Measurements from ENCODE around the gene PAQR9. TPM values are rescaled to one million over a fixed set of nuclear protein-coding genes. Genes with fewer than 3 reads are reported as not detected.
A peak's percentile ranks its signal among the peaks of the same experiment; 100 is the strongest.

Gene PAQR9
- total RNA-seq, 1 experiment from 2014 or later = 0.12 TPM

DNA sequence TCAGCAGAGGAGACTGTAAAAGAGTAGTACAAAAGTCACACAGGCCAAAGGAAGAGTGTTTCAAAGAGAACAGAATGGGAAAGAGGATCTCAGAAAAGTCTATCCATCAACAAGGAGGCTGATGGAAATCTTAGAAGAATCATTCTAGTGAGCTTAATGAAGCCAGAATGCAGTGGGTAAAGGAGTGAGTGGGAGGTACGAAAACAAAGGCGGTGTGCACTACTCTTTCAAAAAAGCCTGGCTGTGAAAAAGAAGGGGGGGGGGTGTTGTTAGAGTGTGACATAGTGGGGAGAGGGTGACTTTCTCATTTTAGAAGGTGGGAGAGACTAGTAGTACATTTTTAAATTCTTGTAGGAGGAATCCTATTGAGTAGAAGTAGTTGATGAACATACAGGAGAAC, 11.7 kb downstream of the PAQR9 start:
- DNase-seq (ENCODE audit: low read depth) = no peak

DNA sequence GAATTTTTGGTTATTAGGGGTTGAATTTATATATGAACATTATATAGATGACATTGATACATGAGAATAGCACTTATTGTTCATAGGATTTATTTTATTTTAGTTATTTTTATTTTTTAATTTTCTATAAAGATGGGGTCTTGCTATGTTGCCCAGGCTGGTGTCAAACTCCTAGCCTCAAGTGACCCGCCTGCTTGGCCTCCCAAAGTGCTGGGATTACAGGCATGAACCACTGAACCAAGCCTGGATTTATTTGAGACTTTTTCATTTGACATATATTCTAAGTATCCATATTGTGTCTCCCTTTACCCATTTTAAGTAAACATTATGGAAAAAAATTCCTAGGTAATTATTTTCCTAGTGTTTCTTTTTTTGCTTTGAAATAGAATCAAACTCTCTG, 12.5 kb downstream of the PAQR9 start:
- no peak for DNase-seq (ENCODE audit: low read depth)

DNA sequence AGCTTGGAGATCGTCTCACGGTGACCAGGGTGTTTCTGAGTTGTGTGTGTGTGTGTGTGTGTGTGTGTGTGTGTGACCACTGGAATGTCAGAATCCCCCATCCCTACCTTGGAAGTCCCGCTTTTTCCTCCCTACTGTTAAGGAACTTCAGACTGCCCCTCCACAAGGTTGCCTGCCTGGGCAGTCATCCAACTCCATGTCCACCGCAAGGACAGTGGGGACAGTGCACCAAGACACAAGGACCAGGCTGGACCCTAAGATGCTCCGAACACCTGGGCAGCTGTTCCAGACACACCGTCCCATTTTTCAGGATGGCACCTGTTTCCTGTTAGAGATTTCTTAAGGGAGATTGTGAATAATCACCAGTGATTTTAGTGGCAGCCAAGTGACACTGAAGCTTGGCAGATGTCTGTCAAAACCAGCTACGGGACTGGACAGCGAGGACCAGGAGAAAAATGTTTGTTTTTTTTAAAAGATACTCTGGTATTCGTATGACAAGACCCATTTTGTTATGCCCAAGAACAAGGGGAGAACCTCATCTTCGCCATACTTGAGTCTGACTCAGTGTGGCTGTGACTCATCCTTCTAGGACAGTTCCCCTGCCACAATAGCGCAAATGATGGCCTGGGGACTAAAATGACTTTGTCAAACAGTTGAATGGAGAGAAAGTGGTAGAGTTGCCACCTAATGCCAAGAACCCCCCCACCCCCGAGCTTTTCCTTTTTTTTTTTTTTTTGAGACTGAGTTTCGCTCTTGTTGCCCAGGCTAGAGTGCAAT, 15.5 kb downstream of the PAQR9 start:
- peak; percentile 93 for DNase-seq (ENCODE audit: low read depth)

DNA sequence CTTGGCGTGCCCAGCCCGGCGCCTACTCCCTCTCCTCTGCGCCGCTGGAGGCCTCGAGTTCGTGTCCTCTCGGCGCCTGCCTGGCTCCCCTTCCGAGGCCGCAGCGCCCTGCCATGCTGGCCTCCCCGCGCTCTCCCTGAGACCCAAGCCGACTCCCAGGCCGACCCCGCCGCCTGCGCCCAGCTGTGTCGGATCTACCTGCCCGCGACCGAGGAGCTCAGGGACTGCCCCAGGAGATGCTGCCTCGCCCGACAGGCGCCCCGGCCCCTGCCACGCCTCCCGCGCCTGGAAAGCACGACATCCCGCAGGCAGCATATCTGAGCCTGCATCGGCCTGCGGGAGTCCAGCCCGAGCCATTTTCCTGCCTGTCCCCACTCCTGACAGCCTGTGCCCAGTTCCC, 16.1 kb downstream of the PAQR9 start:
- DNase-seq (ENCODE audit: low read depth) = no peak

DNA sequence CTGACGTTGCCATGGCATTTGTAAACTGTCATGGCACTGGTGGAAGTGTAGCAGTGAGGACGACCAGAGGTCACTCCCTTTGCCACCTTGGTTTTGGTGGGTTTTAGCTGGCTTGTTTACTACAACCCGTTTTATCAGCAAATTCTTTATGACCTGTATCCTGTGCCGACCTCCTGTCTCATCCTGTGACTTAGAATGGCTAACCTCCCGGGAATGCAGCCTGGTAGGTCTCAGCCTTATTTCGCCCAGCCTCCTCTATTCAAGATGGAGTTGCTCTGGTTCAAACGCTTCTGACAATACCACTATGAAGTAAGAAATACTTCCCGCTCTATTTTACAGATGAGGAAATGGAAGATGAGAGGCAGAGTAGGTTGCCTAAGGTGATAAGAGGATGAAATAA, 16.6 kb downstream of the PAQR9 start:
- DNase-seq (ENCODE audit: low read depth) = peak; percentile 49

DNA sequence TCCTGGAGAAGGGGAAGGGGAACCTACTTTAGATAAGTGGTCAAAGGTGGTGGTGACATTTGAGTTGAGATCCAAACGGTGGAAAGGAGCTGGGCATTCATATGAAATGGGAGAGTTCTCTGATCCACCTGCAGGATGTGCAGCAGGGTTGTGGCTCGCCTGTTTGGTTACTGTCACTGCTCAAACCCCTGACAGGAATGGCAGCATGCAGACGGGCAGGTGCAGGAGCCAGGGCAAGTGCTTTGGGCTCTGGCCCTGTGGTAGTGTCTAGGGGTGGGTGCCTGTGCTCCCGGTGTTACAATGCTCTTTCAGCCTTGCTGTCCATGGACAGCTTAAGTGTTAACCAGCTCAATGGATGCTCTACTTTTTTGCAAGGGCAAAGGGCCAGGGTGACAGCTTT, 18.5 kb downstream of the PAQR9 start:
- no peak for DNase-seq (ENCODE audit: low read depth)

DNA sequence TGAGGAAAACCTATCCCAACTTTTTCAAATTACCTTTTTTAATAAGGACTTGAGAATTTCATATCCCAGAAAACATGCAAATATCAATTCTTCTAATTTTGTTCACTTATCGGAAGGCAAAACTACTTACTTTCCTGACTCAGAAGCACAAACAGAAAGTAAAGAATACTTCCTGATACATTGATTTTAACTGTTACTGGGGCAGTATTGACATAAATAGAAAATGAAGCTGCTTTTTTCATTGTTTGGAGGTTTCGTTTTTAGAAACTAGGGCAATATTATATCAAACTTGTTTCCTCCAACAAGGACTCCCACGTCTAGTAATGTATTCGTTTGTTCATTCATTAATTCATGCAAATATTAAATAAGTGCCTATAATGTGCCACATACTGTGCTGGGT, 19.1 kb downstream of the PAQR9 start:
- no peak for DNase-seq (ENCODE audit: low read depth)

DNA sequence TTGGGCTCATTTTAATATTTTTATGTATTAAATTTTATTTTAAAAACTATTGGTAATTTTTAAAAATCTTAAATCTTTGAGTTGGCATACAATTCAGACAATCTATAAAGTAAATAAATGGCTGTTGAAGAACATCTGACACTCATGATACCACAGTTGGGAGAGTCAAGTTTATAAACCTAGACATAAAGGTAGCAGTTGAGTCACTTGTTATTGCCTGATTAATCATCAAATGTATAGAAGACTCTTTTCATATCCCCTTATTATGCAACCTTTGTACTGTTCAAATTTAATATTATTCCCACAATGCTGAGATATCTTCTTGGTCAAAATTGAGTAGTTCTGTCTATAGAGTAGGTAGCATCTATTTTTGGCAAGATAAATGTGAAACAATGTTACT, 19.6 kb downstream of the PAQR9 start:
- DNase-seq (ENCODE audit: low read depth) = no peak

DNA sequence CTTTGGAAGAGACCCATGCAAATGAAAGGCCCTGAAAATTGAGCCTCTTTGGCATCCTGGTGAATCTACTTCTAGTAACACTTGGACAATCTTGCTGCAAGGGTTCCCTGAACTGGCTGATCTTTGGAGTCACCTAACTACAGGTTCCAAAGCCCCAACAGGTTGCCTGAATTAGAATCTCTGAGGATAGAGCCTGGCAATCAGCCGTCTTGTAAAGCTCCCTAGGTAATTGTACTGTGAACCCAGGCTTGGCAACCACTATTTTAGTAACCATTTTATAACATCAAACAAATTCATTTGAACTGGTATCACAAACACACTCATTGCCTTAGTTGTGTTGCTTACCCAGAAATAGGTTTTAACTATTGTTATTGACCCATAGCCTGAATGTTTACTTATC, 20.1 kb downstream of the PAQR9 start:
- DNase-seq (ENCODE audit: low read depth) = no peak

DNA sequence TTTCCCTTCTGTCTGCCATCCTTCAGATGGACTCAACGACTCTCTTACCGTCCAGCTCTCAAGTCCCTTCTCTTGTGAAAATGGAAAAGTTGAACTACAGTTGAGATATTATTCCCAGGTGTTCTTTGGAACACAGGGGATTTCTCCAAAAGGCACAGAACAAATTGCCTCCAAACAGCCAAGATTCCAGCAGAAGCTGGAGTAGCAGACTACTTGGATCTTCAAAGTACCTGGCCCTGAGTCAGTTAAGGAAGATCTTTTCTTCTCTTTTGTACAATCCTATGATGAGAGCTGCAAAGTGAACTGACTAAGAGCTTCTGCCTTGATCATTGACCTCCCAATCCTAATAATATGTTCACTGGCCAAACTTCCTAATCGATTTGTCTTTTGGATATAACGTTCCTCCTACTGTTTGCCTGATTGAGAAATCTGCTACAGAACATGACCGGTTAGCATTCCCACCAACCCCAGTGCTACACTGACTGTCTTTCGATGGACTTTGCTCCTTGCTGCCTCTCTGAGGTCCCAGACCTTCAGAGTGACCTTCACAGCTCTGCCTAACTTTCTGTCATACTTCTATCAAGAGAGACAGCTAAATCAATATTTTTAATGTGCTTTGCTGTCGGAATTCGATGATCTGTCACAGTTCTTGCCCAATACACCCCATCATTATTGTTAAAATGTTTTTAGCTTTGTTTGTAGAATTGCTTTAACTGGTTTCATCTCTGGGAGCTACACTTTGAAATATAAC, 21.9 kb downstream of the PAQR9 start:
- DNase-seq (ENCODE audit: low read depth) = no peak

DNA sequence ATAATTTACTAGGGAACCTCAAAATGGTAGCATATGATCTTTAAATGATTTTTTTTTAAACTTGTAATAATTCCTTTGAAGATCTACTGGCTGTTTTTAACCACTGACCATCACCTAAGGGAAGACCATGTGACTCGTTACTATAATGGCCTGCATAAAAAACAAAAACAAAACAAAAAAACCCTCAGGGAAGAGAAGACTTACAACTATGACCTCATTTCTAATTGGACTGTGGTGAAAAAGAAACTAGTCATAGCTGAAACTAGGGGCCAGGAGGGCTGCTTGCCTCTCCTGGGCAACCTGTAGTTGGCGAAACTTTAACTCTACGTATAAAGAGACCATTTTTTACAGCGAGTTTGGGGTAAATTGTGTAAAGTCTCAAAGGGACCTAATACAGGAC, 23.0 kb downstream of the PAQR9 start:
- DNase-seq (ENCODE audit: low read depth) = peak; percentile 84

DNA sequence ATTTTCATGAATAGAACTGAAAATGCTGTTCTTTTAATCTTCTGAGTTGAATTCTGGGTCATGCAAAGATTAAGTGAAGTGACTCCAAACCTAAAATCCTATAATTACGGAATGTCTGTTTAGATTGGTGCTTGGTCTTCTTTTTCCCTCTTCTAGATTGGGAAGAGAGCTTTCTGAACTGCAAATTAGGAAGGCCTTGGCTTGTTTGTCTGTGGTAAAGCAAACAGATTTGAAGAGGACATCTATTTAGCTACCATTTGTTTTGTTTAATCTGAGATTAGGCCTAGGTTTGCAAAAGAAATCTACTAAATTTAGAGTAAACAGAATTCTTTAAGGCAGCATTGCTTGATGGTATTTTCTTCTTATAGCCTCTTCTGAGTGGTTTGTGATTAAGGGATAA, 23.5 kb downstream of the PAQR9 start:
- DNase-seq (ENCODE audit: low read depth) = no peak

DNA sequence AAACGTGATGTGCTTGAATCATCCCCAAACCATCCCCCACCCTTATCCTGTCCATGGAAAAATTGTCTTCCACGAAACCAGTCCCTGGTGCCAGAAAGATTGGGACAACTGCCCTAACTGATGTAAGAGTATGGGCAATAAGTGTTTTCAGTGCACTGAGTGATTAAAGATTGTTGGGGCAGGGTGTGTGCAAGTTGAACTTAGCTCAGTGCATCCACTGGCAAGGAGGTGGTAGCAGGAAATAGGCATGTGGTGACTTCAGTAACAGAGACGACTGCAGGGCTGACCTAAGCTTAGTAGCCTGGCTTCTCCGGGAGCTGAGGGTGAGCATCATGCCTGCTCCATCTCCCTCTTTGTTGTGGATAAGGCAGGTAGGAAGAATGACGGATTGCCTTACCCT, 27.5 kb downstream of the PAQR9 start:
- DNase-seq (ENCODE audit: low read depth) = no peak

DNA sequence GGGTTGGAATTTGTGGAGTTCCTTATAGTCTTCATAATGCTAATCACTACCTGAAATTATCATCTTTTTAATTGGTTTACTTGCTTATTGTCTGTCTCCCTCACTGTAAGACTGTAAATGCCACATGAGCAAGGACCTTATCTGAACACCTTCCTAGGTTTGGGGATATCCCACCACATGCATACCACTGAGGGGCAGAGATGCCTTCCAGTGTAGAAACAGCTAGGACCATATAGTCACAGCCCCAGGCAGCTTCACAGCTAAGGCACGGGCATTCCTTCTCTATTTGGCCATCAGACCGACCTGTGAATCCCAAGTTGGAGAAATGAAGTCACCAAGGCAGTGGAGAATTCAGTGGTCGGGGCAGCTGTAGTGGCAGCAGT, 28.6 kb downstream of the PAQR9 start:
- DNase-seq (ENCODE audit: low read depth) = no peak

DNA sequence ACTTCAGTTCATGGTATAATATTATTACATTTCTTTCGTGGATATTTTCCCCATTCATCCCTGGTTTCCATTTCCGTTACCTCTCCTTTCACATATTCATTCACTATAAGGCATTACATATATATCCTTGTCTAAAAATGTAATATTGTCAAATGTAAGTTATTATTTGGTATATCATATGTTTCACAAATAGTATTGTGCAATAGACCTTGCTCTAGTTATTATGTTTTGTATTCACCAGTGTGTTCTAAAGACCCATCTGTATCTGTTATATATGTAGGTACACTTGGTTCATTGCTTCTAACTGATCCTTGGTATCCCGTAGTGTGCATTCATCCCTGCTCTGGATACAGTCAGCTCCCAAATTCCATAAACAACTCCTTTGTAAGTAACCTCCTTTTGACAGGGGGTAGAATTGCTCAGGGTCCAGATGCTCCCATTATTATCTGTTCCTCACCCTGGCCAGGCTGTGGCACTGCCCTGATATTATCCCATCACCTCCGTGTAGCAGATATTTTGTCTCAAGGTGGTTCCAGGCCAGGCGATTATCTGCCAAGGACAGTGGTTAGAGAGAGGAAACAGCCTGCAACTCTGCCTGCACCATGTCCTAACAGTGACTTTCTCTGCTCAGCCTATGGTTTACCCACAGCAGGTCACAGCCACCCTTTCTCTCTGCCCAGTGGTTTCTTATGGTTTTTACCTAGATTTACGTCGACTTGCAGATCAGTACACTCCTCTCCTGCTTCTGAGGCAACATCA, 29.2 kb downstream of the PAQR9 start:
- DNase-seq (ENCODE audit: low read depth) = no peak

DNA sequence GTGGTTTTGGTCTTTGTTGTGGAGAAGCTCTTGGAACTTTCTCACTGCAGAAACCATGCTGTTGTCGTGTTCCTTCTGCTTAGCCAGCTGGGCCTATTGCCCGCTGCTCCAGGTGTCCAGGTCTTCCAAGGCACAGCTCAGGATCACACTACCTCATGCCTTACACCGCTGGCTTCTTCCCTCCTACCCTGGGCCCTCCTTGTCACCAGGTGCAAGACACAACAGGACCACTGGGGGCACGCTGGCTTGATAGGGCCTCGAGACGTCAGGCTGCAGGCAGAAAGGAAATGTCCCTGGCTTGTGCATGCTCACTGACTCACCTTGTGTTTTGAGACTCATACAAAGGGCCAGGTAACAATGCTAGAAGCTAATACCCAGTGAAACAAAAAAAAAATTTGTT, 32.3 kb downstream of the PAQR9 start:
- peak; percentile 48 for DNase-seq (ENCODE audit: low read depth)

DNA sequence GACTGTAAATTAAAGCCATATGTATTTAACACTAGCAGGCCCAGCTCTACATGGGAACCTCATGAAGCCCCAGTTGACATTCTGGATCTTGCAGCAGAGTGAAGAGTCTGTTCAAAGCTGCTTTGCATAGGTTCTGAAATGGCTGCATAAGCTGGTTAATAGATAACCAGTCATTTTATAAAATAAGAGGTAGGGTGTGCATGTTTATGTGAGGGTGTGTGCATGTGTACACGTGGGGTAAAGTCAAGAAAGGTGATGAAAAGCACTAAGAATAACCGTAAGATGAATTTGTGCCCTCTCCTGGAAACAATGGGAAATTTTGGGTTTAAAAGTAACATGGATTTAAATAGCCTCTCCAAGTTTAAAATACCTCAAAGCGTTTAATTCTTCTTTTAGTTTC, 33.0 kb downstream of the PAQR9 start:
- DNase-seq (ENCODE audit: low read depth) = no peak

DNA sequence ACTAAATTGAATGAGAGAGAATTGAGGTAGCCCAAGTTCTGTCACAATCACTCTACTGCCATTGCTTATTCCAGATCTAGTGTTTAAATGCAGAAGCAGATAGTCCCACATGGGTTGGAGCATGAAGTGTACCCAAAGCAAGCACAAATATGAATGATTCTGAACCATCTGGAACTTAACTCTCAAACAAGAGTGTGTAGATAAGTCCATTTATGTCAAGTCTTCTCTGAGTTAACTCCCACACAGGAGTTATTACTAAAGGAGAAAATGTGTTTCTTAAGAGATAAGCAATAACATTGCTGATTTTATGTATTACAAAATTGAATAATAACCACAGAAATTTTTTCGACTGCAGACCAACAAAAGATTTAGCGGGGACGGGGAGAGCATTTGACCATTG, 33.6 kb downstream of the PAQR9 start:
- DNase-seq (ENCODE audit: low read depth) = no peak

DNA sequence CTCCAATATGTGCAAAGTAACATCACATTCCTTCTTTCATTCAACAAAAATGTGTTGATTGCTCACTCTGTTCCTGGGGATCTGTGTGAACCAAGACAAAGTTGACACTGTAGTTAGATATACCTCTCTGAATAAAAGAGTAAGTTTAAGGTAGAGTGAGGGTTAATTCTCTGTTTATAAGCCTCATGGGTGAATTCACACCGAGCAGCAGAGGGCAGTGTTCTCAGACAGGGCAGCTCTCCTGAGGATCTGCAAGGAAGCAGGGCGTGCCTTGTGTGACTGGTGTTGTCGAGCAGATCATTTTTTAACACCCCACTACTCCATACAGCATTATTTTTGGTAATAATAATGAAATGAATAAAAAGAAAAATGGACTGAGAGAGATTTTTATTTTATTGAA, 34.4 kb downstream of the PAQR9 start:
- DNase-seq (ENCODE audit: low read depth) = peak; percentile 49

DNA sequence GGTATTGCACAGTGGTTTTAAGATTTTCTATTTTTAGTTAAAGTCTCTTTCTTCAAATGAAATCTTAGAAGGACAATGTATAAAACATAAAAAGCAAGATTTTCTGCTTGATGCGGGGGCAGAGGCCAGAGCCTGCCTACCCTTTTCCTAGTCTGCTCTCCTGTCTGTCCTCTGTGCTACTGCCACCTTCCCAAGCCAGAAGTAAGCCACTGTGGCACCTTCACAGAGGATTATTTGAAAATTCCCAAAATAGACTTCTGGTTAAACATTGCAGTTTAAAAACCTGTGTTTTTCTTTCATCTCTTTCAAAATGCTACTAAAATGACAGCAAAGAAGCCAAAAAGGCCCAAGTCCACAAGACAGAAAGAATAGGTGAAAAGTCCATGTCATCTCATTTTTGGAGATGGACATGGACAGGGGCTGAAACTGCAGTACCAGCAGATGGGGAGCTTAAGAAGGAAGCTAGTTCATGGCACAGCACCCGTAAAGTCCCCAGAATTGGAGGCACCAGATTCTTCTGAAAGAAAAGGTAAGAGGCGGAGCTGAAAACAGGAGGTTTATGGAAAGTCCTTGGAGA, 37.0 kb downstream of the PAQR9 start:
- no peak for DNase-seq (ENCODE audit: low read depth)

DNA sequence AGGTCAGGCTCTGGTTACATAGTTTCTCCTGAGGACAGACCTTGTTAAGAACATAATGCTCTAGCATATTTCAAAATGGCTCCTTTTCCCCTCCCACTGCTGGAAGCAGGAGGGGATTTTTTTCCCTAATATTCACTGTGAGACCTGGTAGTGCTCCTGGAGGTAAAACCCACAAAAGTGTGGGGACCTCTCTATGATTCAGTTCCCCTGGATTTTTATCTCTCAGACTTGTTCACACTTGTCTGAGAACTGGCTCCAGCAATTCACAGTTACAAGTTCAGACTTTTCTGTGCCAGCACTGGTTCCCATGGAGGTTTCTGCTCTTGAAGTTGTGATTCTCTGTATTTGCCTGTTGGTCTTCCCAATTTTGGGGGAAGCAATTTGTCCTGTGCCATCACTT, 38.3 kb downstream of the PAQR9 start:
- no peak for DNase-seq (ENCODE audit: low read depth)

DNA sequence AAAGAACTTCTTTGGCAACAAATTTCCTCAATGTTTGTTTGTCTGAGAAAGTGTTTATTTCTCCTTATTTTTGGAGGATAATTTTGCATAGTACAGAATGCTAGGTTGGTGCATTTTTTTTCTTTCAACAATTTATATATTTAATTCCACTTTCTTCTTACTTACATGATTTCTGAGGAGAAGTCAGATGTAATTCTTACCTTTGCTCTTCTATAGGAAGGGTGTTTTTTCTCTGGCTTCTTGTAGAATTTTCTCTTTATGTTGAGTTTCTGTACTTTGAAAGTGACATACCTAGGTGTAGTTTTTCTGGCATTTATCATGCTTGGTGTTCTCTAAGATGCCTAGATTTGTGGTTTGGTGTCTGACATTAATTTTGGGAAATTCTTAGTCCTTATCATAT, 39.8 kb downstream of the PAQR9 start:
- DNase-seq (ENCODE audit: low read depth) = no peak

DNA sequence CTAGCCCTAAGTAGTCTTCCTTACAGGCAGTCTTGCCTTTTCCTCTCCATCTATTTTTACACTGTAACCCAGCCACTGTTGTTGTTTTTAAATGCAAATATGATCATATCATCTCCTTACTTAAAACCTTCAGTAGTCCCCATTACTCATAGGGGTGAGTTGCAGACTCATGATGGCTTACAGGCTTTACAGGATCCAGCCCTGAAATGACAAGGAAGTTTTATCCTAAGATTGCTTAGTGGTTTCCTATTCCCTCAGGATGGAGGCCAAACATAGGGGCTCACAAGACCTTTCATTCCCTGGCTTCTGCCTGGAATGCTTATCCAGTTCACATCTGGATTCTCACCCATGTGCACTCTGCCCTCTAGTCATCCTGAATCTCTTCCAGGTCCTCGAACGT, 46.9 kb downstream of the PAQR9 start:
- DNase-seq (ENCODE audit: low read depth) = no peak
